Type B pancreatic cell (in vitro differentiated cells): ENCODE measurements around the gene RPL9. TPM values are rescaled to one million over a fixed set of nuclear protein-coding genes. Genes with fewer than 3 reads are reported as not detected.

ENCODE experiments used
- DNase-seq: peaks from one replicate; pipeline ENCODE4 v3.0.0; 2021; ENCODE audit warnings: mixed read lengths; ENCODE audit not compliant: unreplicated experiment; ENCODE audit errors: extremely low spot score
- H3K27ac Mint-ChIP-seq: 2 replicates; pipeline ENCODE4 v1.8.0; 2021; ENCODE audit warnings: mild to moderate bottlenecking, mixed read lengths
- H3K27me3 Mint-ChIP-seq: 2 replicates; pipeline ENCODE4 v1.8.0; 2021; ENCODE audit warnings: mixed read lengths
- H3K36me3 Mint-ChIP-seq: 2 replicates; pipeline ENCODE4 v1.8.0; 2021; ENCODE audit warnings: mixed read lengths
- H3K4me1 Mint-ChIP-seq: one replicate; pipeline ENCODE4 v1.8.0; 2021; ENCODE audit warnings: mixed read lengths; ENCODE audit not compliant: unreplicated experiment
- H3K4me3 Mint-ChIP-seq: 2 replicates; pipeline ENCODE4 v1.8.0; 2021; ENCODE audit warnings: mild to moderate bottlenecking, mixed read lengths
- H3K9me3 Mint-ChIP-seq: 2 replicates; pipeline ENCODE4 v1.8.0; 2021; ENCODE audit warnings: mixed read lengths
- CTCF ChIP-seq: fragments of 200-600 bp; sonication (generic); conservative IDR thresholded peaks from 2 replicates; pipeline ENCODE4 v1.5.0; 2021; ENCODE audit warnings: antibody characterized with exemption, mild to moderate bottlenecking
- total RNA-seq: library from RNA; stranded (reverse); gene quantifications from 2 replicates; pipeline ENCODE4 v1.2.1, GENCODE V29; 2021; ENCODE audit warnings: low replicate concordance

RPL9 gene
- total RNA-seq, 1 donor from 2014 or later, result 1,887 TPM

DNA sequence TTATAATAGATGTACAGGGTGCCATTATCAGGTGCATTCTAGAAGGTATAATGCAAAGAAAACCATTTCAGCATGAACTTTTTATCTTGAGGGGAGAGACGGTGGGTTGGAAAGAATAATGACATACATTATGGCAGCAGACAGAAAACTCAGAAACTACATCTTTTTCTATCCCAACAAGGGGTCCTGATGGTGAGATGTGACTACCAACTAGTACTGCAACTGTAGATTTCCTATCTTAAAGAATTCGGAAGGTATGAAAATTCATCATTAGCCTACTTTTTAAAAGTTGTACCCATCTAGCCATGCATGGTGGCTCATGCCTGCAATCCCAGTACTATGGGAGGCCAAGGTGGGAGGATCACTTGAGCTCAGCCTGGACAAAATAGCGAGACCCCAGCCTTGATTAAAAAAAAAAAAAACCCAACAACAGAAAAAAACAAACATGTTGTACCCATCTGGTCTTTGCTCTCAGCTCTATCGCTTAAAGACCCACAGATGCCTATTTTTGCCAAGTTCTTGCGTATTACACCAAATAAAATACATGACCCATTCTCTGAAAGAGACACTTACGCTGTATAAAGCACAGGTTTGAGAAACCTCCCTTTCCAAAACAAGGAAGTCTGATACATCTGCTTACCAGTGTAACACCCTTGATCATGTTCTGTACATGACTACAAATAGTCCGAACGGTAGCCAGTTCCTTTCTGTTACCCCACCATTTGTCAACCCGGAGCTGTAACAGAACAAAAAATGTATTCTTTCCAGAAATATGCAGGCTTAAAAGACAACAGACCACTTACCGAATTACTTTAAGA is 1.6 kb downstream of the RPL9 start:
- peak overlapping the region; percentile 99 for H3K27ac Mint-ChIP-seq
- peaks cover 6% of the 10 kb centered on the region for H3K4me1 Mint-ChIP-seq
- H3K4me3 Mint-ChIP-seq, result peak overlapping the region; percentile 98
- no peak for DNase-seq
- no peaks in the 10 kb centered on the region for H3K9me3 Mint-ChIP-seq
- no peaks in the 10 kb centered on the region for H3K27me3 Mint-ChIP-seq
- H3K36me3 Mint-ChIP-seq, result peaks cover 55% of the 10 kb centered on the region
- TF ChIP-seq CTCF, result no peak

DNA sequence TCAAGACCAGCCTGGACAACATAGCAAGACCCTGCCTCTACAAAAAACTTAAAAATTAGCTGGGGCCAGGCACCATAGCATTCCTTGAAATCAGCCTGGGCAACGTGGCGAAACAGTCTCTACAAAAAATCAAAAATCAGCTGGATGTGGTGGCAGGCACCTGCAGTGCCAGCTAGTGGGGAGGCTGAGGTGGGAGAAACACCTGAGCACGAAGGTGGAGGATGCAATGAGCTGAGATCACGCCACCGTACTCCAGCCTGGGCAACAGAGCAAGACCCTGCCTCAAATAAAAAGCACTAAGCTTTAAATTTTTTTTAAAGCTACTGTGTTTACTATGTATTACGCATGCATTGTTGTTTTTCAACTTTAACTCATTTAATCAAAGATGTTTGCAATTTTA is 3.2 kb downstream of the RPL9 start:
- peaks cover 63% of the 10 kb centered on the region for H3K36me3 Mint-ChIP-seq
- peak overlapping the region; percentile 36 for H3K4me3 Mint-ChIP-seq

DNA sequence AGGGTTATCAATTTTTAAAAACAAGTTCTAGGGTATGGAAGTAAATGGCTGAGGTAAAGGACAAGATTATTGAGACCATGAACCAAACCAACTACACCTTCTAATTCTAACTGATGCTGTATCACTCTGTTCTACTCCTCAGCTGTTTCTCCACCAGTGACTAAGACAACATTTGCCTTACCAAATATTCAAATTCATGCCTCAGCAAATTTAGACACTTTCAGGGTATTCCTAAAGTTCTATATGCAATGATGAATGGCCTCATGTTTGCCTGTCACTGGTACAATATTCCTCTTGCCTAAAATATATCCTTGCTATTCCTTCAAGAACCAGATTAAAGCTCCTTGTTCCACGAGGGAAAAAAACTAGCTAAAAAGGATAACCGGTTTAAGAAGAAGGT is 5.0 kb downstream of the RPL9 start:
- Mint-ChIP-seq H3K27ac (peak overlapping the region; percentile 27), H3K9me3 (no peaks in the 10 kb centered on the region), H3K4me3 (no peak overlapping the region), H3K36me3 (peaks cover 66% of the 10 kb centered on the region), H3K4me1 (peaks cover 10% of the 10 kb centered on the region), H3K27me3 (no peaks in the 10 kb centered on the region)
- DNase-seq, result no peak
- TF ChIP-seq CTCF, result no peak

More for the DNA sequence above, 3.2 kb downstream of the RPL9 start:
- H3K27me3 Mint-ChIP-seq, result no peaks in the 10 kb centered on the region
- DNase-seq, result no peak
- H3K4me1 Mint-ChIP-seq, result peaks cover 10% of the 10 kb centered on the region
- TF ChIP-seq CTCF, result no peak
- no peak overlapping the region for H3K27ac Mint-ChIP-seq
- H3K9me3 Mint-ChIP-seq, result no peaks in the 10 kb centered on the region

GRCh38 chr4:39452860-39453587 is 5.7 kb downstream of the RPL9 start:
- Mint-ChIP-seq H3K4me1 (peaks cover 10% of the 10 kb centered on the region), H3K27ac (no peak overlapping the region), H3K9me3 (no peaks in the 10 kb centered on the region), H3K27me3 (no peaks in the 10 kb centered on the region), H3K36me3 (peaks cover 61% of the 10 kb centered on the region), H3K4me3 (peak overlapping the region; percentile 37)
- no peak for TF ChIP-seq CTCF
- no peak for DNase-seq

DNA sequence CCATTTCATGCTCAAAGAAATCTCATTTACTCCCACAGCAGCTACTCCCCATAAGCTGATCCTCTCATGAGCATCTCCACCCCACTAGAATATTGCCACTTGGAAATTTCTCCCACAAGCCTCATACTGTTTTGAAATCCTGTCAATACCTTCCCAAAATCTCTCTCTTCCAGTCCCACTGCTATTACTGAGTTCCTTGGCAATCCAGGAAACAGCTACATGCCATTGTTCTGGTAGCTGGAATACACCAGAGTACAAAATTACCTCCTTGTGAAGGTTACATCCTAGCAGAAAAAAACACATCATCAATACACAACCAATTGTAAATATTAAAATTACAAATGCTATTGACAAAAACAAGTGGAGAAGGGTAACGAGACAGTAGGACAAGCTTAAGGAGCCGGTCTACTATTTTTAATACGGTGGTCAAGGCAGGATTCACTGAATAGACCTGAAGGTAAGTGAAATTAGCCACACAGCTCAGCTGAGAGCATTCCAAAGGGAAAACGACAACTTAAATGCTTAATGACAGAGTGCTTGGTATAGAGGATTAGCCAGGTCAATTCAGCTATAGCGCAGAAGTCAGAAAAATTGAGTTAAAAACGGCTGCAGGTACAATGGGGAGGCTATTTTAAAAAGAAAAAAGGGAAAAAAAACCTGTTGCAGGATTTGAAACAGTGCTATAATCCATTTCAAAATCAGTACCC is 6.4 kb downstream of the RPL9 start:
- TF ChIP-seq CTCF, result no peak
- DNase-seq, result no peak
- Mint-ChIP-seq H3K4me3 (no peak overlapping the region), H3K36me3 (peaks cover 54% of the 10 kb centered on the region), H3K9me3 (no peaks in the 10 kb centered on the region), H3K27ac (peak overlapping the region; percentile 15), H3K27me3 (no peaks in the 10 kb centered on the region), H3K4me1 (peaks cover 10% of the 10 kb centered on the region)
